CD4-positive, alpha-beta T cell (primary cell): ENCODE measurements around the gene PRRT4. TPM values are rescaled to one million over a fixed set of nuclear protein-coding genes. Genes with fewer than 3 reads are reported as not detected.

Source experiments
- ATAC-seq: fragments of 200-7000 bp; cut with Tn5 transposase; one replicate; pipeline ENCODE4 v1.10.0; 2022; ENCODE audit warnings: mild to moderate bottlenecking; ENCODE audit not compliant: poor library complexity
- CTCF ChIA-PET: fragments of 350-600 bp; sonication (Branson Sonifier 250); formaldehyde crosslinking; loops from one replicate; lab custom pipeline; 2021; ENCODE audit warnings: antibody characterized with exemption, inconsistent platforms; lab: Charles Lee
- POLR2A ChIA-PET: fragments of 350-600 bp; sonication (Branson Sonifier 250); formaldehyde crosslinking; loops from one replicate; lab custom pipeline; 2021; ENCODE audit warnings: antibody characterized with exemption, inconsistent platforms; lab: Charles Lee
- DNase-seq, 14 experiments: peaks; one replicate each; pipeline ENCODE4 v3.0.0-alpha.2; 2013 to 2020; ENCODE audit warnings: mixed read lengths in 2 of 14
- H3K27ac ChIP-seq, 2 donors: one replicate each; pipeline versions ENCODE4 v1.5.1 to v1.7.0; 2013; ENCODE audit warnings: low read length in 2 of 2, low read depth in 1 of 2, mild to moderate bottlenecking in 1 of 2
- H3K27me3 ChIP-seq, 2 experiments: 1 replicate in 1 of 2; 2 replicates in 1 of 2; pipeline versions ENCODE4 v1.6.1 to v1.7.0; 2013; ENCODE audit warnings: low read length in 2 of 2, control low read depth in 1 of 2, mild to moderate bottlenecking in 1 of 2, moderate library complexity in 1 of 2; ENCODE audit not compliant: insufficient read depth in 2 of 2, control insufficient read depth in 1 of 2
- H3K36me3 ChIP-seq: one replicate; pipeline ENCODE4 v1.6.1; 2013; ENCODE audit warnings: low read length, control low read depth; ENCODE audit not compliant: insufficient read depth
- H3K4me1 ChIP-seq: one replicate; pipeline ENCODE4 v1.6.1; 2013; ENCODE audit warnings: low read length, control low read depth; ENCODE audit not compliant: insufficient read depth
- H3K4me3 ChIP-seq: one replicate; pipeline ENCODE4 v1.5.1; 2013; ENCODE audit warnings: mild to moderate bottlenecking, low read length, moderate library complexity
- H3K9me3 ChIP-seq, 2 experiments: 1 replicate in 1 of 2; 2 replicates in 1 of 2; pipeline versions ENCODE4 v1.6.1 to v1.7.0; 2013; ENCODE audit warnings: low read length in 2 of 2, mild to moderate bottlenecking in 2 of 2, control low read depth in 1 of 2, moderate library complexity in 1 of 2; ENCODE audit not compliant: control insufficient read depth in 1 of 2, insufficient read depth in 1 of 2
- H3K27ac Mint-ChIP-seq: one replicate; pipeline ENCODE4 v1.8.0; 2020; ENCODE audit warnings: mixed read lengths
- H3K27me3 Mint-ChIP-seq: one replicate; pipeline ENCODE4 v1.8.0; 2021; ENCODE audit warnings: mixed read lengths
- H3K36me3 Mint-ChIP-seq: one replicate; pipeline ENCODE4 v1.8.0; 2021; ENCODE audit warnings: low read depth, mixed read lengths
- H3K4me1 Mint-ChIP-seq: one replicate; pipeline ENCODE4 v1.8.0; 2021; ENCODE audit warnings: low read depth, mixed read lengths
- H3K4me3 Mint-ChIP-seq: one replicate; pipeline ENCODE4 v1.8.0; 2020; ENCODE audit warnings: mild to moderate bottlenecking, mixed read lengths
- H3K9me3 Mint-ChIP-seq: one replicate; pipeline ENCODE4 v1.8.0; 2020; ENCODE audit warnings: mixed read lengths
- intact Hi-C, 2 experiments: fragments of 100-400 bp; cut with DNase I in 1 of 2; cut with micrococcal nuclease in 1 of 2; formaldehyde crosslinking; loops; one replicate each; pipeline versions ENCODE4 v1.15.1 to v1.9.0; 2023 to 2025; cut with DNase I, micrococcal nuclease
- total RNA-seq, 174 experiments: library from RNA in 2 of 174; stranded (reverse) in 2 of 174; gene quantifications; one replicate each; pipeline ENCODE4 v1.2.3 and lab custom pipeline; 2021 to 2026
- TF ChIP-seq, protein P1 (sequence below): fragments of 200-600 bp; IDR thresholded peaks from one replicate; pipeline ENCODE4 v1.8.0; 2022; ENCODE audit warnings: antibody characterized with exemption, mild to moderate bottlenecking

The PRRT4 gene
- total RNA-seq, 2 experiments from 2014 or later: 0.47 to 0.63 TPM

DNA sequence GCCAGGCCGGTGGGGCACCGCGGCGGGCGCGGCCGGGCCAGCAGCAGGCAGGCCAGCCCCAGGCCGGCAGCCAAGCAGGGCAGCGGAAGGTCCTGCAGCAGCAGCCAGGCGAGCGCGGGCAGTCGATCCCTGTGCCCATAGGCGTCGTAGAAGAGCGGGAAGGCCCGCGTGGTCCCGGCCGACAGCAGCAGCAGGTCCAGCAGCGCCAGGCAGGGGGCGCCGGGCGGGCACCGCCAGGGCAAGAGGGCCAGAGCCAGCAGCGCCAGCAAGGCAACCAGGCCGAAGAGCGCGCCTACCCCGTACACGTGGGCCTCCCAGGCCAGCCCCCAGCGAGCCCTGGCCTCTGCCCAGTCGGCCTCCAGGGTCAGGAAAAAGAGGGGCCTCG, 9.3 kb downstream of the PRRT4 start:
- Histone ChIP-seq H3K4me3 (no peak overlapping the region), H3K36me3 (no peaks in the 10 kb centered on the region), H3K9me3 (peaks cover 0 to 11% of the 10 kb centered on the region in 2 experiments), H3K27me3 (peaks cover 17 to 29% of the 10 kb centered on the region in 2 experiments), H3K4me1 (peaks cover 14% of the 10 kb centered on the region), H3K27ac (no peak overlapping the region)
- no peaks in the 10 kb centered on the region for H3K36me3 Mint-ChIP-seq
- intact Hi-C loops: loop anchor here in 1 of 2 experiments (5.0 kb wide), 1 partner anchor 695 kb away; no protein-coding TSS in a partner anchor
- ChIA-PET CTCF (no interaction called here), POLR2A (no interaction called here)
- TF ChIP-seq, protein P1, sequence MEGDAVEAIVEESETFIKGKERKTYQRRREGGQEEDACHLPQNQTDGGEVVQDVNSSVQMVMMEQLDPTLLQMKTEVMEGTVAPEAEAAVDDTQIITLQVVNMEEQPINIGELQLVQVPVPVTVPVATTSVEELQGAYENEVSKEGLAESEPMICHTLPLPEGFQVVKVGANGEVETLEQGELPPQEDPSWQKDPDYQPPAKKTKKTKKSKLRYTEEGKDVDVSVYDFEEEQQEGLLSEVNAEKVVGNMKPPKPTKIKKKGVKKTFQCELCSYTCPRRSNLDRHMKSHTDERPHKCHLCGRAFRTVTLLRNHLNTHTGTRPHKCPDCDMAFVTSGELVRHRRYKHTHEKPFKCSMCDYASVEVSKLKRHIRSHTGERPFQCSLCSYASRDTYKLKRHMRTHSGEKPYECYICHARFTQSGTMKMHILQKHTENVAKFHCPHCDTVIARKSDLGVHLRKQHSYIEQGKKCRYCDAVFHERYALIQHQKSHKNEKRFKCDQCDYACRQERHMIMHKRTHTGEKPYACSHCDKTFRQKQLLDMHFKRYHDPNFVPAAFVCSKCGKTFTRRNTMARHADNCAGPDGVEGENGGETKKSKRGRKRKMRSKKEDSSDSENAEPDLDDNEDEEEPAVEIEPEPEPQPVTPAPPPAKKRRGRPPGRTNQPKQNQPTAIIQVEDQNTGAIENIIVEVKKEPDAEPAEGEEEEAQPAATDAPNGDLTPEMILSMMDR: peak; percentile 24
- peak in 8 of 14 experiments; percentile 9 to 63 (median 34) for DNase-seq
- H3K4me3 Mint-ChIP-seq: no peak overlapping the region
- H3K4me1 Mint-ChIP-seq: peaks cover 6% of the 10 kb centered on the region
- H3K27ac Mint-ChIP-seq: no peak overlapping the region
- peaks cover 44% of the 10 kb centered on the region for H3K27me3 Mint-ChIP-seq
- no peaks in the 10 kb centered on the region for H3K9me3 Mint-ChIP-seq
- ATAC-seq: peak; percentile 45

GRCh38 chr7:128351296-128352152, 10.0 kb downstream of the PRRT4 start:
- TF ChIP-seq, protein P1: no peak
- Mint-ChIP-seq H3K36me3 (no peaks in the 10 kb centered on the region), H3K9me3 (no peaks in the 10 kb centered on the region), H3K27ac (no peak overlapping the region), H3K27me3 (peaks cover 44% of the 10 kb centered on the region), H3K4me3 (peak overlapping the region; percentile 25), H3K4me1 (peaks cover 6% of the 10 kb centered on the region)
- Histone ChIP-seq H3K4me1 (peaks cover 14% of the 10 kb centered on the region), H3K27ac (no peak overlapping the region), H3K4me3 (no peak overlapping the region), H3K9me3 (peaks cover 0 to 11% of the 10 kb centered on the region in 2 experiments), H3K36me3 (no peaks in the 10 kb centered on the region), H3K27me3 (peaks cover 17 to 29% of the 10 kb centered on the region in 2 experiments)
- ATAC-seq (peak; percentile 52), DNase-seq (peak in 4 of 14 experiments; percentile 13 to 49 (median 31))
- POLR2A ChIA-PET: interaction anchor here (0.7 to 0.9 kb wide), 2 partner anchors 9 to 36 kb away, joined by 3 to 4 read pairs; no protein-coding TSS in a partner anchor
- CTCF ChIA-PET: no interaction called here
- intact Hi-C loops: loop anchor here in 1 of 2 experiments (5.0 kb wide), 1 partner anchor 696 kb away; no protein-coding TSS in a partner anchor

- Histone ChIP-seq H3K36me3 (no peaks in the 10 kb centered on the region), H3K4me1 (peaks cover 14% of the 10 kb centered on the region), H3K9me3 (peaks cover 0 to 11% of the 10 kb centered on the region in 2 experiments), H3K27ac (no peak overlapping the region), H3K27me3 (peaks cover 17 to 29% of the 10 kb centered on the region in 2 experiments), H3K4me3 (no peak overlapping the region)
- TF ChIP-seq, protein P1: no peak
- no peak for ATAC-seq
- H3K4me1 Mint-ChIP-seq: peaks cover 6% of the 10 kb centered on the region
- no peaks in the 10 kb centered on the region for H3K9me3 Mint-ChIP-seq
- intact Hi-C loops: loop anchor here in 1 of 2 experiments (1.0 to 5.0 kb wide), 2 partner anchors 30 to 696 kb away; no protein-coding TSS in a partner anchor
- H3K27ac Mint-ChIP-seq: no peak overlapping the region
- CTCF ChIA-PET: no interaction called here
- DNase-seq: peak in 1 of 14 experiments; percentile 24
- peaks cover 42% of the 10 kb centered on the region for H3K27me3 Mint-ChIP-seq
- no peaks in the 10 kb centered on the region for H3K36me3 Mint-ChIP-seq
- H3K4me3 Mint-ChIP-seq: peak overlapping the region; percentile 30
- POLR2A ChIA-PET: interaction anchor here (0.9 kb wide), 1 partner anchor 37 kb away, joined by 3 read pairs; no protein-coding TSS in a partner anchor
Observed at GRCh38 chr7:128350708-128351295, 10.7 kb downstream of the PRRT4 start.
